GM18868 (cell line): Measurements from ENCODE around the gene TEX52.

Source experiments
- ATAC-seq: cut with Tn5 transposase; IDR thresholded peaks from one replicate; pipeline ENCODE4 v1.9.1; 2021; ENCODE audit warnings: mild to moderate bottlenecking, moderate library complexity; ENCODE audit not compliant: unreplicated experiment

The TEX52 gene

GRCh38 chr12:2801044-2801783 is 55.6 kb downstream of the TEX52 start:
- ATAC-seq, result no peak

DNA sequence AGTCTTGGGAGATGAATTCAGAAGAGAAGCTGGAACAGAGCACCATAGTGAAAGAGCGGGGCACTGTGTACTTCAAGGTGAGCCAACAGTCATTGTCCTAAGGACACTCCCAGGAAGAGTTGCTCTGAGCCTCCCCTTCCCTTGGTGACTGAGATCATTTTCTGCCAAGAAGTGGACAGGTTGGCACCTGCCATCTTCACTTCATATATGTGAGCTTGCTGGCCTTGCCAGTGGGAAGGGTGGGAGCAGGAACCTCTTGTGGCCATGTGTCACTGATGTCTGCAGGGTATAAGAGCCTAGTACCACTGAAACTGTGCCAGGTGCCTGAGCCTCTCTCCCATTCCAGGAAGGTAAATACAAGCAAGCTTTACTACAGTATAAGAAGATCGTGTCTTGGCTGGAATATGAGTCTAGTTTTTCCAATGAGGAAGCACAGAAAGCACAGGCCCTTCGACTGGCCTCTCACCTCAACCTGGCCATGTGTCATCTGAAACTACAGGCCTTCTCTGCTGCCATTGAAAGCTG is 56.7 kb downstream of the TEX52 start:
- ATAC-seq, result no peak
